Activated CD8-positive, alpha-beta T cell treated with anti-CD3 and anti-CD28 coated beads for 36 hours (primary cell): Measurements from ENCODE around the gene ASB6. TPM values are rescaled to one million over a fixed set of nuclear protein-coding genes. Genes with fewer than 3 reads are reported as not detected.
A peak's percentile ranks its signal among the peaks of the same experiment; 100 is the strongest.

ENCODE experiments used
- ATAC-seq: fragments of 200-7000 bp; cut with Tn5 transposase; one replicate; pipeline ENCODE4 v1.10.0; 2021; ENCODE audit warnings: mild to moderate bottlenecking, moderate library complexity
- CTCF ChIA-PET: fragments of 350-600 bp; sonication (Branson Sonifier 250); formaldehyde crosslinking; loops from one replicate; lab custom pipeline; 2021; ENCODE audit warnings: antibody characterized with exemption; lab: Charles Lee
- POLR2A ChIA-PET: fragments of 350-600 bp; sonication (Branson Sonifier 250); formaldehyde crosslinking; loops from one replicate; lab custom pipeline; 2021; ENCODE audit warnings: antibody characterized with exemption; lab: Charles Lee
- DNase-seq: peaks from one replicate; pipeline ENCODE4 v3.0.0-alpha.2; 2020
- H3K27ac Mint-ChIP-seq: one replicate; pipeline ENCODE4 v1.8.0; 2021; ENCODE audit warnings: mild to moderate bottlenecking, mixed read lengths
- H3K27me3 Mint-ChIP-seq: one replicate; pipeline ENCODE4 v1.8.0; 2021; ENCODE audit warnings: mixed read lengths
- H3K36me3 Mint-ChIP-seq: one replicate; pipeline ENCODE4 v1.8.0; 2021; ENCODE audit warnings: low read depth, mixed read lengths
- H3K4me1 Mint-ChIP-seq: one replicate; pipeline ENCODE4 v1.8.0; 2021; ENCODE audit warnings: low read depth, mixed read lengths
- H3K4me3 Mint-ChIP-seq: one replicate; pipeline ENCODE4 v1.8.0; 2021; ENCODE audit warnings: mild to moderate bottlenecking, moderate library complexity, mixed read lengths
- H3K9me3 Mint-ChIP-seq: one replicate; pipeline ENCODE4 v1.8.0; 2021; ENCODE audit warnings: mixed read lengths
- intact Hi-C: fragments of 100-400 bp; cut with micrococcal nuclease; formaldehyde crosslinking; loops from one replicate; pipeline ENCODE4 v1.10.0; 2022
- total RNA-seq, 2 experiments: library from RNA; stranded (reverse); gene quantifications; one replicate each; pipeline ENCODE4 v1.2.3, GENCODE V29; 2021
- TF ChIP-seq, protein P1 (sequence below): fragments of 200-600 bp; IDR thresholded peaks from one replicate; pipeline ENCODE4 v1.8.0; 2022; ENCODE audit warnings: antibody characterized with exemption, mild to moderate bottlenecking

The ASB6 gene
- total RNA-seq, 2 experiments from 2014 or later: 16.6 TPM

DNA sequence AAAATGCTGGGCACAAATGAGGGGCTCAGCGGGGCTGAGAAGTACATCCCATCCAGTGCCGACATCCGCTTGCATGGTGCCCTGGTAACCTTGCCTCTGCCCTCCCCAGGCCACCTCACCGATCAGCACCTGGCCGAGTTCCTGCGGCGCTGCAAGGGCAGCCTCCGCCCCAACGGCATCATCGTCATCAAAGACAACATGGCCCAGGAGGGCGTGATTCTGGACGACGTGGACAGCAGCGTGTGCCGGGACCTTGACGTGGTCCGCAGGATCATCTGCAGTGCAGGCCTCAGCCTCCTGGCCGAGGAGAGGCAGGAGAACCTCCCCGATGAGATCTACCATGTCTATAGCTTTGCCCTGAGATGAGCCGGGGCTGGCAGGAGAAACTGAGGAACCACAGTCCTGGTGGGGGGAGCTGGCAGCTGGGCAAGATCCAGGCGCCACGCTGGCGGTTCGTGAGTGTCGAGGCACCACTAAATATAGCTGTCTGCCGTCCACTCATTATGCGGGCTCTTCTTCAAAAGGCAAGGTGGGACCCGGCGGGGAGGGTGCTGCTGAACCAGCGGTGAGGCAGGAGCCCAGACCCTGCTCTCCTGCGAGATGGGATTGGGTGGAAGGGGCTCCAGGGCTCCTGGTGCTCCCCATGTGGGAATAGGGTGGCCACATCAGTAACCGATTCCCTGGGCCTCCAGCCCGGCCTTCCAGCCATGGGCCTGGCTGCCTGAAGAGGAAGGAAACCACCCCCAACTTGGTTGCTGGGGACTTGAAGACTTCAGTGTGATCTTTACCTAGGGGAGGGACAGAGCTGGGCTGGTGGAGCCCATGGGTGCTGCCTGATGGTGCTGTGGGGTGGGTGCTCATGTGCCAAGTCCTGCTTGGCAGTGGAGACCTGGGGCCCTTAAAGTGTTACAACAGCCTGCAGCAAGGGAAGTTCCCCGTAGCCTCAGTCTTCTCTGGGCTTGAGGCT, 6.6 kb downstream of the ASB6 start:
- TF ChIP-seq, protein P1, sequence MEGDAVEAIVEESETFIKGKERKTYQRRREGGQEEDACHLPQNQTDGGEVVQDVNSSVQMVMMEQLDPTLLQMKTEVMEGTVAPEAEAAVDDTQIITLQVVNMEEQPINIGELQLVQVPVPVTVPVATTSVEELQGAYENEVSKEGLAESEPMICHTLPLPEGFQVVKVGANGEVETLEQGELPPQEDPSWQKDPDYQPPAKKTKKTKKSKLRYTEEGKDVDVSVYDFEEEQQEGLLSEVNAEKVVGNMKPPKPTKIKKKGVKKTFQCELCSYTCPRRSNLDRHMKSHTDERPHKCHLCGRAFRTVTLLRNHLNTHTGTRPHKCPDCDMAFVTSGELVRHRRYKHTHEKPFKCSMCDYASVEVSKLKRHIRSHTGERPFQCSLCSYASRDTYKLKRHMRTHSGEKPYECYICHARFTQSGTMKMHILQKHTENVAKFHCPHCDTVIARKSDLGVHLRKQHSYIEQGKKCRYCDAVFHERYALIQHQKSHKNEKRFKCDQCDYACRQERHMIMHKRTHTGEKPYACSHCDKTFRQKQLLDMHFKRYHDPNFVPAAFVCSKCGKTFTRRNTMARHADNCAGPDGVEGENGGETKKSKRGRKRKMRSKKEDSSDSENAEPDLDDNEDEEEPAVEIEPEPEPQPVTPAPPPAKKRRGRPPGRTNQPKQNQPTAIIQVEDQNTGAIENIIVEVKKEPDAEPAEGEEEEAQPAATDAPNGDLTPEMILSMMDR: no peak
- intact Hi-C loops: no loop called here
- ATAC-seq (no peak), DNase-seq (no peak)
- H3K9me3 Mint-ChIP-seq: no peaks in the 10 kb centered on the region
- H3K27ac Mint-ChIP-seq: no peak overlapping the region
- H3K4me3 Mint-ChIP-seq: no peak overlapping the region
- H3K4me1 Mint-ChIP-seq: peaks cover 22% of the 10 kb centered on the region
- CTCF ChIA-PET: interaction anchor here (1.8 kb wide), 1 partner anchor 91 kb away, joined by 4 read pairs; no protein-coding TSS in a partner anchor
- H3K36me3 Mint-ChIP-seq: peaks cover 34% of the 10 kb centered on the region
- POLR2A ChIA-PET: no interaction called here
- no peaks in the 10 kb centered on the region for H3K27me3 Mint-ChIP-seq

GRCh38 chr9:129633848-129634247, 8.1 kb downstream of the ASB6 start:
- peaks cover 43% of the 10 kb centered on the region for H3K36me3 Mint-ChIP-seq
- ATAC-seq (no peak), DNase-seq (no peak)
- H3K9me3 Mint-ChIP-seq: no peaks in the 10 kb centered on the region
- intact Hi-C loops: no loop called here
- no peak overlapping the region for H3K4me3 Mint-ChIP-seq
- H3K27ac Mint-ChIP-seq: peak overlapping the region; percentile 38
- H3K4me1 Mint-ChIP-seq: peaks cover 29% of the 10 kb centered on the region
- TF ChIP-seq, protein P1: no peak
- POLR2A ChIA-PET: interaction anchor here (0.9 to 1.3 kb wide), 2 partner anchors 9 to 138 kb away, joined by 3 to 4 read pairs; no protein-coding TSS in a partner anchor
- H3K27me3 Mint-ChIP-seq: no peaks in the 10 kb centered on the region
- CTCF ChIA-PET: interaction anchor here (1.8 kb wide), 1 partner anchor 93 kb away, joined by 4 read pairs; no protein-coding TSS in a partner anchor

DNA sequence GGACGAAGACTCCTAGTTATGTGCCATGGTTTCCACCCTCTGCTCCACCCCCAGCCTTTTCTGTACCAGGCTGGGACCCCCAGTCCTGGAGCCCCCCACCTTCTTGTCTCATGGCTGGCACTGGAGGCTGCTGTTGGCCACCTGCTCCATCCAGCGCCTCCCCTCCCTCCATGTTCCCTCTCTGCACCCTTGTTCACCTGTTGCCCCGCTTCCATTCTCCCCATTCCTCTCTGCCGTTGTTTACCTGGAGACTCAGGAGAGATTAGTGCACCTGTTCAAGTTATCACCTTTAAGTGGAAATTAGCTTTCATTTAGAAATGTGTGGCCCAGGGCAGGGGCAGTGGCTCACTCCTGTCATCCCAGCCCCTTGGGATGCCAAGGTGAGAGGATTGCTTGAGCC, 8.7 kb downstream of the ASB6 start:
- DNase-seq (no peak), ATAC-seq (no peak)
- H3K4me1 Mint-ChIP-seq: peaks cover 35% of the 10 kb centered on the region
- no peaks in the 10 kb centered on the region for H3K9me3 Mint-ChIP-seq
- TF ChIP-seq, protein P1: no peak
- no peak overlapping the region for H3K4me3 Mint-ChIP-seq
- H3K36me3 Mint-ChIP-seq: peaks cover 47% of the 10 kb centered on the region
- H3K27ac Mint-ChIP-seq: no peak overlapping the region
- H3K27me3 Mint-ChIP-seq: no peaks in the 10 kb centered on the region
- intact Hi-C loops: no loop called here
- POLR2A ChIA-PET: interaction anchor here (0.9 to 1.3 kb wide), 2 partner anchors 9 to 137 kb away, joined by 3 to 4 read pairs; no protein-coding TSS in a partner anchor
- CTCF ChIA-PET: interaction anchor here (1.8 kb wide), 1 partner anchor 93 kb away, joined by 4 read pairs; no protein-coding TSS in a partner anchor

DNA sequence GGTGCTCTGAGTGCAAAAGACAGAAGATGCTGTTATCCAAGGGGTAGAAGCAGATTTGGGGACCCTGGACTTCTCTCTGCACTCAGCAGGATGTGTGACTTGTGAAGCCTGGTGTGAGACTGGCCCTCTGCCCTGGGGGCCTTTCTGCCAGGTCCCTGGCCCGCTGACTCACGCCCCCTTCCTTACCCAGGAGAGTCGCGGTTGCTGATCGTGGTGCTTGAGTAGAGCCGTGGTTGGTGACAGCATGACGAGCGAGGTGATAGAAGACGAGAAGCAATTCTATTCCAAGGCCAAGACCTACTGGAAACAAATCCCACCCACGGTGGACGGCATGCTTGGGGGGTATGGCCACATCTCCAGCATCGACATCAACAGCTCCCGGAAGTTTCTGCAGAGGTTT, 9.5 kb downstream of the ASB6 start:
- CTCF ChIA-PET: no interaction called here
- POLR2A ChIA-PET: no interaction called here
- H3K27me3 Mint-ChIP-seq: no peaks in the 10 kb centered on the region
- H3K4me1 Mint-ChIP-seq: peaks cover 43% of the 10 kb centered on the region
- H3K27ac Mint-ChIP-seq: no peak overlapping the region
- no peaks in the 10 kb centered on the region for H3K9me3 Mint-ChIP-seq
- peaks cover 48% of the 10 kb centered on the region for H3K36me3 Mint-ChIP-seq
- H3K4me3 Mint-ChIP-seq: no peak overlapping the region
- ATAC-seq: no peak
- no peak for DNase-seq
- TF ChIP-seq, protein P1: no peak
- intact Hi-C loops: no loop called here

GRCh38 chr9:129631674-129632129, 10.2 kb downstream of the ASB6 start:
- ATAC-seq: no peak
- Mint-ChIP-seq H3K9me3 (no peaks in the 10 kb centered on the region), H3K4me3 (no peak overlapping the region), H3K4me1 (peaks cover 49% of the 10 kb centered on the region), H3K27ac (peak overlapping the region; percentile 48), H3K36me3 (peaks cover 52% of the 10 kb centered on the region), H3K27me3 (no peaks in the 10 kb centered on the region)
- DNase-seq: no peak
- intact Hi-C loops: no loop called here
- TF ChIP-seq, protein P1: no peak
- CTCF ChIA-PET: no interaction called here
- POLR2A ChIA-PET: no interaction called here
